Stimulated activated CD4-positive, alpha-beta T cell treated with anti-CD3 and anti-CD28 coated beads, Interleukin-1b, Interleukin-23, amount 100 ng/mL, for 48 hours (primary cell): ENCODE data around the gene GPR160.

Experiments used
- DNase-seq: peaks from one replicate; pipeline ENCODE4 v3.0.0-alpha.2; 2020

The GPR160 gene

DNA sequence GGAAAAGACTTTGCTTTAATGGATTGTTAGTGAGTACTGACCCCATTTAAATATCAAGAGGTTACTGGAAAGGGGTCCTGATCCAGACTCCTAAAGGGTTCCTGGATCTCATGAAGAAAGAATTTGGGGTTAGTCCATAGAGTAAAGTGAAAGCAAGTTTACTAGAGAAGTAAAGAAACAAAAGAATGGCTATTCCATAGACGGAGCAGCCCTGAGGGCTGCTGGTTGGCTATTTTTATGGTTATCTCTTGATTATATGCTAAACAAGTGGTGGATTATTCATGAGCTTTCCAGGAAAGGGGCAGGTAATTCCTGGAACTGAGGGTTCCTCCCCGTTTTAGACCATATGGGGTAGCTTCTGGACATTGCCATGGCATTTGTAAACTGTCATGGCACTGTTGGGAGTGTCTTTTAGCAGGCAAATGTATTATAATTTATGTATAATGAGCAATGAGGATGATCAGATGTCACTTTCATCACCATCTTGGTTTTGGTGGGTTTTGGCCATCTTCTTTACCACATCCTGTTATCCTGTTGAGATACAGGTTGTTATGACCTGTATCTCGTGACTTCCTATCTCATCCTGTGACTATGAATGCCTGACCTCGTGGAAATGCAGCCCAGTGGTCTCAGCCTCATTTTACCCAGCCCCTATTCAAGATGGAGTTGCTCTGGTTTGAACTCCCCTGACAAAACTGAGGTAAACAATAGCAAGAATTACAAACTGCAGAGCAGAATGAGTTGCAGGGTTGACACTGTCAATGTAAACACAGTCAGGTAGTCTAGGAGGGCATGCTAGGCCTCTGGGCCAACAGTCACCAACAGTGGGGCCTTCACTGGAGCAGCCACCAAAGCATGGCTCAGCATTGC lies 10.3 kb upstream of the GPR160 start:
- no peak for DNase-seq

DNA sequence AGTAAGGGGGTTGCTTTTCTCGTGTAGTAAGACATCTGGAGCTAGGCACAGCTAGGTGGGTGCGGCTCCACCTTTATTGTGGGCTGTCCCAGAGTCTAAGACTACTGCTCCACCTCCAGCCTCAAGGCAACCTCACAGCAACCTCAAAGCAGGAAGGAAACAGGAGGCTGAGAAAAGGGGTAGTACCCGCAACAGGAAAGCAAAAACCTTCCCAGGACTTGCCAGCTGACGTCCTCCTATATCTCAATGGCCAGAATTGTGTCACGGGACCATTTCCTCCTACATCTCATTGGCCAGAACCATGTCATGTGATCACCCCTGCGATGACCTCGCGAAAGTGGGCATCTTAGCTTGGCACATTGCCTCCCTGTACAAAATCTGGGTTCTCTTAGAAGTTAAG lies 4.3 kb upstream of the GPR160 start:
- DNase-seq, result peak; percentile 26

DNA sequence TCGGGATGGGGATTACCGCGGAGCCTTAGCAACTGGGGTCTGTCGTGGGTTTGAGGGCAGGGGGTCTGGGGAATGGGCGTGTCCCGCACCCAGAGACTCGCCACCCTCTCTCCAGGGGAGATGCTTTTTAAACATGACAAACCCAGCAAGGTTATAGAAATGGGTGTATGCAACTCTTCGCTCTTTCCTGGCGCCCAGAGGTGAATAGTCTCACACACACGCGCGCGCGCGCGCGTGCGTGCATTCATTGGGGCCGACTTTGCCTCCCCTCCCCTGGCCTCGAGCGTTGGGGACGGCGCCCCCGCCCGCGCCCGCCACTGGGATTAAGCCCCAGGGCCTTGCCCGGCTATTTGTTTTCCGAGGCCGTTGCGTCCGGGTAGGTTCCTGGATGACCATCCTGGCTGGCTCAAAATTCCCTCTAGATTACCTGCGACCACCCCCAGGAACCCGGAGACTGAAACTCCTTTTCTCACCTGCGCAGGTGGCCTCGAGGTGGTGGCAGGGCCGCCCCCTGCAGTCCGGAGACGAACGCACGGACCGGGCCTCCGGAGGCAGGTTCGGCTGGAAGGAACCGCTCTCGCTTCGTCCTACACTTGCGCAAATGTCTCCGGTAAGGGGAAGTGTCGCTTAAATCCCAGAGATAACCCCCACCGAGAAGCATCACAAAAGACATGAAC lies 777 bp downstream of the GPR160 start:
- no peak for DNase-seq

DNA sequence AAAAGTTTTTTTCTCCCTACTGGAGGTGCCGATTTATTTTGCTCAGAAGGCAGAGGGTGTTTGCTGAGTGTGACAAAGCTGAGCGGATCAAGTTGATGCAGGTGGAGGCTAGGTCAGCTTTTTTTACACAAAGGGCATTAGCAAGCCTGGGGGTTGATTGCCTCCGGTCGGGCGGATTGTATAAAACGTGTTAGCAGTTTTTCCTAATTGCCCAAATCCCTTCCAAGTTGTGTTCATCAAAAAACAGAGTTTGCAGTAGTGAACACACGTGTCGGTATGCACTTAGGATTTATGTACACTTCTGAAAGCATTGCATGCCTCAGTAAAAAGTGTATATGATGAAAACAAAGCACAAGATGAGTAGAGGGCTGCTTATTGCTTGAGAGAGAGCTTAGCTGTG lies 2.6 kb downstream of the GPR160 start:
- no peak for DNase-seq

DNA sequence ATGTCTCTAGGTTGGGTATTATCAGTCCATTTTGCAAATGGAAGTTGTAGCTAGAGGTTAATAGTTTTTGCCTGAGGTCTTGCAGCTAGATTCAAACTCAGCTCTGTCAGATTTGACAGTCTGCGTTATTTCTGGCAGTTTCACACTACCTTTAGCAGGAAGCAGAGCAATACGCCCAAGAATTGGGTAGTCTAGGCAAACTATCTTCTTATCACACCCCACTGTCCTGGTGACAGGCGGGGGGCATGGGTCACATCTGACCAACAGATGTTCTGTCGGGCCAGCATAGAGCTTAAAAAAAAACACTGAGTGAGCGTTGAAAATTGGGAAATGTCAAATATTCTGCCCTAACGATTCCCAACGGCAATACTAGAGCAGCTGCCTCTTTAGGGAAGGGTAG lies 5.7 kb downstream of the GPR160 start:
- DNase-seq, result no peak

DNA sequence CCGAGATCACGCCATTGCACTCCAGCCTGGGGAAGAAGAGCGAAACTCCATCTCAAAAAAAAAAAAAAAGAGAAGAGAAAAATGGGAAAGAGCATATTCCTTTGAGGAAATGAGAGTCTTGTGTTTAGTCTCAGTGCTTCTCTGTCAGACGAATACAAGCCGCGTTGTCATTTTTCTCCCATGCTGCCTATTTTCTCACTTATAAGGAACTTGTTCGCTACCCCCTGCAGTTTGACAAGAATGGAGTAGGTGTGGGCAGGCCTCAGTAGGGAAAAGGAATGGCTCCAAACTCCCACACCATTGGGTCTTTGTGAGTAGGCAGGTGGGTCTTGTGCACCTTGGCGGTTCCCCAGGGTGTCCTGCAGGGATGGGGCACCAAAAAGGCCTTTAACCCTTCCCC lies 6.5 kb downstream of the GPR160 start:
- no peak for DNase-seq

DNA sequence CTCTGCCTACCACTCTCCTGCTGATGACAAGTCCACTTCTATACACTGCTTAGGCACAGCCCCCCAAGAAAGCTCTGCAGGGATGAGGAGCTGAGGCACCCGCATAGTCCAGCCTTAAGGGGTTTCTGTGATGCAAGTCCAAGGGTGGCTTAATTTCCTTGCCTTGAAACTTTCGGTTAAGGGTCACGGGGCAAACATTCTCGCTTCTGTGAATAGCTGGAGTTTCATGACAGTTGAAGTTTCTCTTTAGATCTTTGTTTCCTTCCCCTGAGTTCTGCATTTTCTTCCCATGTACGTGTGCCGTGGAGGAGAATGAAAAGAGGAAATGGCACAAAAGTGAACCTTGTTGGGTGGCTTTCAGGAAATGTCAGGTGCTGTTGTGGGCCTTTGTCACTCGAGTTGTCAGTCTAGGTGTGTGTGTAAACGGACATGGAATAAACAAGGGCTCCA lies 7.0 kb downstream of the GPR160 start:
- no peak for DNase-seq

DNA sequence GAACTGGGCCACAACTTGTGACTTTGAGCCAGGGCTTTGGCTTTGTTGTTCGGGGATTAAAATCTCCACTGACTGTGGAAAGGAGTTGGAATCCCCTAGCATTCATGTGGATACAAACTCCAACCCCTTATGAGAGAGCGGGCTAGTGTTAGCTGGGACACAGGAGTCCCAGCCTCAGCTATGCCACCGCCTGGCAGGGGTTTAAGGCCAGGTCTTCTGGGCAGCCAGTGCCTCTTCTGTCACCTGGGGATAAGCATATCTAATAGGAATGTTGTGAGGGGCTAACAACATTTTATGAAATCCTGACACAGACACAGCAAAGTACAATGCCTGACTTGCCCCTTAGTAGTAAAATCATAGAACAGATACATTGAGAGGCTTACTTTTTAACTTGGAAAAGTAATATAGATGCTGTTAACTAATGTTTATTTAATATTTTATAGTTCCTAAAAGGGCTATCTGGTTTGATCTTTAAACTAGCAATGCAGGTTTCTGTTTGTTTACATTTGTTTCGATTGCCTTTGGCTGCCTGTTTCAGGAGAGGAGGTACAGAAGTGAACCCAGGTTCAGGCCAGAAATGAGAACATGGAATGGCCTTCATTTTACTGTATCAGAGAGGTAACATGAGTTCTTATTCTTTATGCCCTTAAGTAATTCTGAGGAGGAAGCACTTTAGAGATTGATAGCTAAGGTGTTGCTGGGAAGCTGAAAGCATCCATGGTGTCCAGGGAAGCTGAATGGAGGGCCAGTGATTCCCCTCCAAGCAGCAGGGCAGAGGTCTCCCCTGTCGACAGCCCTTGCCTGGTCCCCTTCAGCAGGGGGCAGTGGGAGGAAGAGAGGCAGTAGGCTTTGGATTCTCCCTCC lies 8.7 kb downstream of the GPR160 start:
- DNase-seq, result no peak

DNA sequence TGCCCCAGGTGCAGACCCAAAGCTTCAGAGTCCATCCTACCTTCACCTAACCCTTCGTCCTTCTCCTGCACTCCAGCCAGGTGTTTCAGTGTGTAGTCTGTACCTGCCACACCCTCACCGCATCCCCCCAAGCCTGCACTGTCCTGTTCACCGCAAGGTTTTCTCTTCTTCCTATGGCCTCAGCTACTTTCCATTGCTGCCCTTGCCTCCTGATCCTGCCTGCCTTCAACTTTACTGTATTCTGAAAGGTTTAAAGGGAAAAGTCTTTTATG lies 9.3 kb downstream of the GPR160 start:
- no peak for DNase-seq

DNA sequence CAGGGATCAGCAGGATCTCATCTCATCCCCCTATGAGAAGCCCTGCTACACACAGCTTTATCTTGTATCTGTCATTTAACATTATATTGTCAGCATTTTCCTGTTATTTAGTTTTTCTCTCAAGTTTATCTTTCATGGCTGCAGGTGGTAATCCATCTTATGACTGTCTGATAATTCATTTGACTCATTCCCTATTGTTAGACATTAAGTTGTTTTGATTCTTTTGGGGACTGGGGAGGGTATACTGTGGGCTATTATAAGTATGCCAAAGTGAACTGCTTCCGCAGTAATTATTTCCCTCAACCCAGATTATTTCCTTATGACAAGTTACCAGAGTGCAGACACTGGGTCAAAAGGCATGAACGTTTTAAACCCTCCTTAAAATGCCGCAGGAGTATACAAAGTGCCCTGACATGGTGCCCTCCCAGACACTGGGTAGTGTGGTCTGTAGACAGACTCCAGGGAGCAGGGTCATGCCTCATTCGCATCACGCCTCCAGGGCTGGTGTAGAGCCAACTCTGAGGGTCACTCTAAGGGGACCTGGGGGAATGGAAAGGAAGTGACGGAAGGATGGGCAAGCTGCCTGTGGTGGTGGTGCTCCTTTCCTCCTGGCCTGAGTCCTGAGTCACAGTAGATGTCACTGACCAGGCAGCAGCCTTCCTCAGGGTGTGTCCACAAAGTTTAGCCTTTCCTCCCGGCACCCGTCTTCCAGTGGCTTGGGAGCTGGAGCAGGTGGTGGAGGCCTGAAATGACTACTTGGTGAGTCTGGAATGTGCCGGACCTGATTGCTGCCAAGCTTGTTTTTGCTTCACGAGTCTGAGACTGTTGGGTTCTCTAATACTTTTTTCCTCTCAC lies 11.6 kb downstream of the GPR160 start:
- DNase-seq, result no peak

DNA sequence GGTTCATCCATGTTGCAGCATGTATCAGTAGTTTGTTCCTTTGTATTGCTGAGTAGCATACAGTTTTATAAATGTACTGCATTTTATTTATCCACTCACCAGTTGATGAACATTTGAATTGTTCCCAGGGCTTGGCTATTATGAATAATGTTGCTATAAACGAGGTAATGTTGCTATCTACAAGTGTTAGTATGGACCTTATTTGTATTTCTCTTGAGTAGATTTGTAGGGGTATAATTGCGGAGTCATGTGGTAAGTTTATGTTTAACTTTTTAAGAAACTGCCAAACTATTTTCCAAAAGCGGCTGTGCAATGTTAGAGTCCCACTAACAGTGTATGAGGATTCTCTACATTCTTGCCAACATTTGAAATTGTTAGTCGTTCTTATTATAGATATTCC lies 13.0 kb downstream of the GPR160 start:
- DNase-seq, result no peak

DNA sequence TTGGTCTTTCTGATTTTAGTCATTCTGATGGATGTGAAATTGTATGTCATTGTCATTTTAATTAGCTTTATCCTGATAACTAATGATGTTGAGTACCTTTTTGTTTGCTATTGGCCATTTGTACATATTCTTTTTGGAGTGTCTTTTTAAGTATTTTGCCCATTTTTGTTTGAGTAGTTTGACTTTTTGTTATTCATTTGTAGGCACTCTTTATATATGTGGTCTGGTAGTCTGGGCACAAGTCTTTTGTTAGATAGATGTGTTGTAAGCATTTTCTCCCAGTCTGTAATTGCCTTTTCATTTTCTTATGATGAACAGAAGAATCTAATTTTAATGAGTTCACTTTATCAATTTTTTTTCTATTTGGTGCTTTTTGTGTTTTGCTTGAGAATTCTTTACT lies 14.6 kb downstream of the GPR160 start:
- DNase-seq, result no peak

DNA sequence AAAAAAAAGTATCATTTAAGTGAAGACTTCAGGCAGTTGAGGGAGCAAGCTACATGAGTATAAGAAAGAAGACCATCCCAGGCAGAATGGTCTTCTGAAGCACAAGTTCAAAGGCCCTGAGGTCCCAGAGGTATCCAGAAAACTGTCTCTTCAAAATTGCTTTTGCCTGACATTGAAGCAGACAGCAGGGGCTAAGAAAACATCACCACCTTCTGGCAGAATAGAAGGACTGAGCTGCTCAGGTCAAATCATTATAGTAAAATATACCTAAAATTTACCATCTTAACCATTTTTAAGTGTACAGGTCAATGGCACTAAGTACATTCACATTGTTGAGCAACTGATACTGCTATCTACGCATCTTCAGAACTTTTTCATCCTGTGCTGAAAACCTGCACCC lies 16.4 kb downstream of the GPR160 start:
- DNase-seq, result no peak

DNA sequence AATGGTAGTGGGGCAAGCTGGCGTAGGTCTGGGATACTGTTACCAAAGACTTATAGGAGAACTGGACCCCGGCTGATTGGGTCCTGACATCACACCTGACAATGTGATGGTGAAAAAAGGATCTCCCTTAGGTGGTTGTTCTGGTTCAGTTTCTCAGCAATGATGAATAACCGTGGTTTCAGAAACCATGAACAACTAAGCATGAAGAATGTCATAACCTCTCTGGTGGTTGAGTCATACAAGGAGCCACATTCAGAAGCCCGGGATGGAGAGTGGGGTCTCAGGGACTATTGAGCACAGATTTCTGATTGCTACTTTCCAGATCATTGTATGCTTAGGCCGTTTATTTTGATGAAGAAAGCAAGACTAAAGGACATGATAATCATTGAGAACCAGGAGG lies 17.4 kb downstream of the GPR160 start:
- DNase-seq, result peak; percentile 41

DNA sequence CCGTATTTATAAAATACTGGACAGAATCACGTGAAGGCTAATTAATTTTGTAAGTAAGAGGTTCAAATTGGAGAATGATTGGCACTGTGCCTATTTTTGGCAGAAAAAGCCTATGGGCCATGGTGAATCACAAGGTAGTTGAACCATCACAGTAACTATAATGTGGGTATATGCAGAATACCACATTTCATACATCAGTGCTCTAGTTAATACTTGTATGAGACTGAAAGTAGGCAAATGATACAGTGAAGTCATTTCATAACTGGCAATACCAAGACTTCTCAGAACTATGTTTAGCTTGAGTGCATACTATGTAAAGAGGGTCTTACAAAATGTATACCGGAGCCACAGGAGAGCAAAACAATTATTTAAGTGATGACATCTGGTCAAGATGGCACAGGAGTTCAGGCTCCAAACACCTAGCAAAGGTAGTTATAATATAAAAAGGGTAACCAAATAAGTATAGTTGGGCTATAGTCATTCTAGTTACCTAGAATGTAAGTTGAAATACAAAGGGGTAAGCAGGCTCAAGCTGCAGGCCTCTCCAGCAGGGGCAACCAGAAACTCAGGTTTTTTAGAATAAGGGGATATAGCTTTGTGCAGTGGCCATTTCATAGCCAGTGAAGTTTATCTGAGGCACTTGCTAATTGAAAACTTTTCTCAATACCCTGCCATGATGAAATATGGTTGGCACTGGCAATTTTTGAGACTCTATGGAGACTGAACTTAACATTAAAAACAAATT lies 19.1 kb downstream of the GPR160 start:
- DNase-seq, result peak; percentile 18

DNA sequence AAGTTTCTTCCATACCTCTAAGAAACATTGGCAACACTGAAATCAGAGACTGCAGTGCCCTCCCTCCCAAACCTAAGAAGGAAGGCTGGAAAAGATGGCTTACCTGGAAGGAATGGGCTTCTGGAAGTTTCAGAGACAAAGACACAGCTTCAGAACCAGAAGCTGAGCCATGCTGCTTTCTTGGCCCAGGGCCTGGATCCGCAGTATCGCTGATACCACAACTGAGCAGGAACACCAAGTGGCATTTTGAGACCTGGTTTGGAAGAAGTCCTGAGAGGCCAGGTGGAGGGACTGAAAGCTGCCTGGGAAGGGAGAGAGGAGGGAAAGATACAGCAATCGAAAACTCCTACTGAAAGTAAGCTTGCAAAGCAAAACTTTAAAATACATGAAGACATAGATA lies 19.8 kb downstream of the GPR160 start:
- no peak for DNase-seq

DNA sequence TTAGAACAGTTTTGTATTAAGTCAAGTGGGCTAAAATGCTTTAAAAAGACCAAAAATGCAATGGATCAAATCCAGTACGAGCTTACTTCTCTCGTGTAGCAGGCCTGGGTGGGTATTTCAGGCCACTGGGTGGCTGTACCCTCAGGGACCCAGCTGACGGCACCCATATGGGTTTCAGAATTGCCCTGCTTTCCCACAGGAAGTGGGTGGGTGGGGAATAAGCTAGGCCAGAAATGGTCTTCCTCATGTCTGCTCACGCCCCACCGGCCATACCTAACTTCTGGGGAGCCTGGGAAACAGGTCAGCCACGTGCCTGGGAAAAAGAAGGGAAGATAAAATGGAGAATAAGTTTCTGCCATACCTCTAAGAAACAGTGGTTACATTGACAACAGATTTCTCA lies 20.3 kb downstream of the GPR160 start:
- DNase-seq, result no peak

DNA sequence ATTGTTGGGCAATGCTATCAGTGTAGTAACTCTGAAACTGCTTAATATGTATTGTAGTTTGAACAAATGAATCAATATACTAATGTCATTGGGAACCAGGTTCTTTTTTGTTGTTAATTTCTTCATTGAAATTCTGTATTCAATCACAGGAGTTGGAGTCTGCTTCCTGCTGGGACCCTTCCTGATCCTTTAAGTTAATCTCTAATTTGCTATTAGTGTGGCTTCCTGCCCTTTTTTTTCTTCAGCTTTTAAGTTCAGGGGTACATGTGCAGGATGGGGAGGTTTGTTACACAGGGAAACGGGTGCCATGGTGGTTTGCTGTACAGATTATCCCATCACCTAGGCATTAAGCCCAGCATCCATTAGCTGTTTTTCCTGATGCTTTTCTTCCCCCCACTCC lies 21.7 kb downstream of the GPR160 start:
- no peak for DNase-seq

DNA sequence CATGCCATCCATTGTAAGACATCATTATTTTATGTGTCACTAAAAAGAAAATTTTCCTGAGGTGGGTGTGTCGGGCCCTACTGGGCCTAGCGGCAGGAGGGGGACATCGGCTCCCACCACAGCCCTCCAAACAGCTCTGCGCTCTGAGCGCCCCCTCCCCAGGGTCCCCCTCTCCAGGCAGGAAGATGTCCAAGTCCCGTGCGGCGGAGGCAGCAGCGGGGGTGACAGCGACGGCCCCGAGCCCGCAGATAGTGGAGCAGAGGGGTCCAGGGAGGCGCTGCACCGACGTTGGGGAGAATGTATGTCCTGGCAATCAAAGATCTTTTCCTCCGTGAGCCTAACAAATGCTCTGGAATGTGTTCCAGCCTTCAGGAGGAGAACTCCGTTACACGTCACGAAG lies 24.3 kb downstream of the GPR160 start:
- DNase-seq, result no peak

DNA sequence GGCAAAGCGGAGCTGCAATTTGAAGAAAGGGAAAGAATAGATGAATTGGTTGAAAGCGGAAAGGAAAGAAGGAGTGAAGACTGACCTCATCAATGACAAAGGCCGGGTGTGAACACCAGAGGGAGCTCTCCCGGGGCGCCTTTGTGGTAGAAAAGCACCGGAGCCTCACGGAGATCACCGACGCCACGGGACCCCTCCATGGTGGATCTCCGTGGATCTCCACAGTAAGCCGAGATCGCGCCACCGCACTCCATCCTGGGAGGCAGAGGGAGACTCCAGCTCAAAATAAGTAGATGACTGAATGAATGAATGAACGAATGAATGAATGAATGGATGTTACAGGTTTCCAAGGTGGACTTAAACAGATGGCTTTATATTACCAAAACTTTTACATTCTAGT lies 25.0 kb downstream of the GPR160 start:
- DNase-seq, result no peak

DNA sequence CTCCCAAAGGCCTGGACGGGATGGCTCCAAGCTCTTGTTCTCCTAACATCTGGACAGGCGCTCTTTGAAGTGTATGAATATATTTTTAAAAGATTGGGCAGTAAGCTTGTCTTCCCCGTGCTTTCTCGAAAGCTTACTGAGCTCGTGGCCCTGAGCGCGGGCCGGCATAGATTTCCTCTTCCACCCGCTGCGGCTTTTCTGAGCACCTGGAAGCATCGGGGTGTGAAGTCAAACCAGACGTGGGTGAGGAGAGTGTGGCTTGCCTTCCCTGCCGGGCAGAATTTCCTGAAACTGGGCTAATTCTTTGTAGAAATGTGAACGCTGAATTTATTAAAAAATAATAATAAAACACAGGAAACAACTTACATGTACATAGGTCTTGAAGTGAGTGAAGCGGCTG lies 25.9 kb downstream of the GPR160 start:
- no peak for DNase-seq

DNA sequence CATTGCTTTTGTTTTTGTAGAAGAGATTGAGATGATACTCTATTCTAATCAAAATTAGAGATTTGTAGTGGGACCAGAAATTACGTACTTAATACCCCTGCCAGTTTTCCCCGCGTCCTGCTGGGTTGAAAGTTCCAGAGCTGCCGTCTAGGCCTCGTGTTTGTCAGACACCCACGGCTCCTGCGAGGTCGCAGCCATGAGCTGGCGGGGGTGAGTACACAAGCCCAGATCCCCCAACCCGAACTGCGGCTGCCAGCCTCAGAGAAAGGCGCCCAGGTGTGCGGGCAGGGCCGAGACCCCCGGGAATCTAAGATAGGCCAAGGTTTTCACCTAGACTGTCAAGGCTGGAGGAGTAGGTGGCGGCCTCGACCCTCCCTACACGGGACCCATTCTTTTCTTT lies 26.3 kb downstream of the GPR160 start:
- DNase-seq, result no peak
